Fibroblast of lung (primary cell): ENCODE data around the gene PEX14.

Experiments
- CTCF ChIP-seq, 2 donors: IDR thresholded peaks in 1 of 2; conservative IDR thresholded peaks in 1 of 2; 1 replicate in 1 of 2; 2 replicates in 1 of 2; pipeline ENCODE4 v1.5.1; 2011 to 2012; ENCODE audit warnings: low read length in 2 of 2, control low read depth in 1 of 2, inconsistent platforms in 1 of 2, low read depth in 1 of 2, mild to moderate bottlenecking in 1 of 2
- EZH2 ChIP-seq: IDR thresholded peaks from 2 replicates; pipeline ENCODE4 v1.5.1; 2012; ENCODE audit warnings: low read length, control low read depth, mild to moderate bottlenecking; ENCODE audit errors: missing control alignments

GRCh38 chr1:10444795-10445397 lies 29.9 kb upstream of the PEX14 start:
- no peak for TF ChIP-seq CTCF (conservative IDR thresholded peaks at IDR 0.05 in 1 of 2, IDR thresholded peaks at IDR 0.05 in 1 of 2; ENCODE audit: low read depth in 1 of 2, low read length in 2 of 2)
- TF ChIP-seq EZH2: no peak
